Measurements from ENCODE around the gene FXYD6. TPM values are rescaled to one million over a fixed set of nuclear protein-coding genes. Genes with fewer than 3 reads are reported as not detected.

The FXYD6 gene
- total RNA-seq, 1 experiment from 2014 or later: 1.0 TPM

- no peak for DNase-seq
- no TSS peak for BruUV-seq (replicated peaks)
- H3K36me3 ChIP-seq (ENCODE audit: control insufficient read depth, insufficient read depth, low read length): no peaks in the 10 kb centered on the region
- POLR2A ChIA-PET: no interaction called here
- Mint-ChIP-seq H3K27me3 (ENCODE audit: insufficient read depth, unreplicated experiment) (no peaks in the 10 kb centered on the region), H3K4me3 (ENCODE audit: unreplicated experiment) (no peak overlapping the region), H3K27ac (ENCODE audit: unreplicated experiment) (no peak overlapping the region), H3K4me1 (ENCODE audit: low read depth, unreplicated experiment) (peaks cover 36% of the 10 kb centered on the region), H3K36me3 (ENCODE audit: insufficient read depth, unreplicated experiment) (peaks cover 10% of the 10 kb centered on the region), H3K9me3 (ENCODE audit: unreplicated experiment) (no peaks in the 10 kb centered on the region)
- H3K4me1 ChIP-seq: peaks cover 22% of the 10 kb centered on the region
- no peaks in the 10 kb centered on the region for H3K9me3 ChIP-seq
- intact Hi-C loops (cut with micrococcal nuclease; ENCODE audit: unreplicated experiment): no loop called here
- no peak for TF ChIP-seq CTCF (IDR thresholded peaks at IDR 0.05; ENCODE audit: insufficient read depth in 1 of 2, low read depth in 1 of 2, low read length in 1 of 2, severe bottlenecking in 1 of 2, unreplicated experiment in 1 of 2)
- CTCF ChIA-PET: interaction anchor here (1.7 to 2.1 kb wide), 2 partner anchors 11 to 117 kb away, joined by 5 to 9 read pairs; no protein-coding TSS in a partner anchor
- no peak overlapping the region for H3K4me3 ChIP-seq (ENCODE audit: low read depth, low read length)
- no peaks in the 10 kb centered on the region for H3K27me3 ChIP-seq (replicated peaks; ENCODE audit: control insufficient read depth, insufficient read depth, low read length)
Measured at GRCh38 chr11:117830072-117830471, 46.4 kb downstream of the FXYD6 start.

GRCh38 chr11:117829369-117829725, 47.1 kb downstream of the FXYD6 start:
- peaks cover 22% of the 10 kb centered on the region for H3K4me1 ChIP-seq
- DNase-seq: peak in 1 of 2 experiments; percentile 36
- H3K27ac Mint-ChIP-seq (ENCODE audit: unreplicated experiment): no peak overlapping the region
- no peak overlapping the region for H3K4me3 Mint-ChIP-seq (ENCODE audit: unreplicated experiment)
- intact Hi-C loops (cut with micrococcal nuclease; ENCODE audit: unreplicated experiment): no loop called here
- no peaks in the 10 kb centered on the region for H3K27me3 Mint-ChIP-seq (ENCODE audit: insufficient read depth, unreplicated experiment)
- peaks cover 33% of the 10 kb centered on the region for H3K4me1 Mint-ChIP-seq (ENCODE audit: low read depth, unreplicated experiment)
- peaks cover 10% of the 10 kb centered on the region for H3K36me3 Mint-ChIP-seq (ENCODE audit: insufficient read depth, unreplicated experiment)
- BruUV-seq (replicated peaks): no TSS peak
- H3K9me3 Mint-ChIP-seq (ENCODE audit: unreplicated experiment): no peaks in the 10 kb centered on the region
- H3K9me3 ChIP-seq: no peaks in the 10 kb centered on the region
- H3K4me3 ChIP-seq (ENCODE audit: low read depth, low read length): no peak overlapping the region
- ChIA-PET CTCF (interaction anchor here (0.6 to 2.1 kb wide), 3 partner anchors 10 to 1144 kb away, joined by 4 to 9 read pairs (median 5); no protein-coding TSS in a partner anchor), POLR2A (no interaction called here)
- no peaks in the 10 kb centered on the region for H3K36me3 ChIP-seq (ENCODE audit: control insufficient read depth, insufficient read depth, low read length)
- TF ChIP-seq CTCF (IDR thresholded peaks at IDR 0.05; ENCODE audit: insufficient read depth in 1 of 2, low read depth in 1 of 2, low read length in 1 of 2, severe bottlenecking in 1 of 2, unreplicated experiment in 1 of 2): no peak
- no peaks in the 10 kb centered on the region for H3K27me3 ChIP-seq (replicated peaks; ENCODE audit: control insufficient read depth, insufficient read depth, low read length)

GRCh38 chr11:117828611-117829368, 47.7 kb downstream of the FXYD6 start:
- H3K36me3 Mint-ChIP-seq (ENCODE audit: insufficient read depth, unreplicated experiment): peaks cover 9% of the 10 kb centered on the region
- Histone ChIP-seq H3K27me3 (replicated peaks; ENCODE audit: control insufficient read depth, insufficient read depth, low read length) (no peaks in the 10 kb centered on the region), H3K4me3 (ENCODE audit: low read depth, low read length) (no peak overlapping the region), H3K4me1 (peaks cover 17% of the 10 kb centered on the region), H3K9me3 (no peaks in the 10 kb centered on the region), H3K36me3 (ENCODE audit: control insufficient read depth, insufficient read depth, low read length) (no peaks in the 10 kb centered on the region)
- H3K9me3 Mint-ChIP-seq (ENCODE audit: unreplicated experiment): no peaks in the 10 kb centered on the region
- no peak for TF ChIP-seq CTCF (IDR thresholded peaks at IDR 0.05; ENCODE audit: insufficient read depth in 1 of 2, low read depth in 1 of 2, low read length in 1 of 2, severe bottlenecking in 1 of 2, unreplicated experiment in 1 of 2)
- H3K27ac Mint-ChIP-seq (ENCODE audit: unreplicated experiment): no peak overlapping the region
- peaks cover 27% of the 10 kb centered on the region for H3K4me1 Mint-ChIP-seq (ENCODE audit: low read depth, unreplicated experiment)
- DNase-seq: peak in 1 of 2 experiments; percentile 46
- H3K4me3 Mint-ChIP-seq (ENCODE audit: unreplicated experiment): no peak overlapping the region
- CTCF ChIA-PET: interaction anchor here (0.6 to 2.1 kb wide), 3 partner anchors 10 to 1145 kb away, joined by 4 to 9 read pairs (median 5); no protein-coding TSS in a partner anchor
- BruUV-seq (replicated peaks): no TSS peak
- POLR2A ChIA-PET: no interaction called here
- H3K27me3 Mint-ChIP-seq (ENCODE audit: insufficient read depth, unreplicated experiment): no peaks in the 10 kb centered on the region
- intact Hi-C loops (cut with micrococcal nuclease; ENCODE audit: unreplicated experiment): no loop called here

All from Caco-2 (cell line).